Measurements from ENCODE around the gene TOX2.

The TOX2 gene

GRCh38 chr20:43955750-43956191 is 41.1 kb downstream of the TOX2 start:
- no peak for DNase-seq

GRCh38 chr20:43957392-43957791 is 42.7 kb downstream of the TOX2 start:
- DNase-seq, result no peak

- DNase-seq, result no peak
These were observed 44.0 kb downstream of the TOX2 start for GRCh38 chr20:43958626-43959025.

- no peak for DNase-seq
These were observed 44.6 kb downstream of the TOX2 start for GRCh38 chr20:43959079-43959919.

GRCh38 chr20:43959920-43960227 is 45.2 kb downstream of the TOX2 start:
- no peak for DNase-seq

- no peak for DNase-seq
These were observed 45.6 kb downstream of the TOX2 start for GRCh38 chr20:43960231-43960630.

- DNase-seq, result no peak
These were observed 46.5 kb downstream of the TOX2 start for GRCh38 chr20:43961116-43961515.

GRCh38 chr20:43961541-43962471 is 47.2 kb downstream of the TOX2 start:
- DNase-seq, result no peak

- DNase-seq, result no peak
These were observed 47.9 kb downstream of the TOX2 start for GRCh38 chr20:43962530-43962929.

- no peak for DNase-seq
These were observed 48.6 kb downstream of the TOX2 start for GRCh38 chr20:43963233-43963632.

- peak in 2 of 56 donors; percentile 14 to 19 for DNase-seq
These were observed 49.5 kb downstream of the TOX2 start for GRCh38 chr20:43963872-43964791.

- DNase-seq, result no peak
These were observed 53.8 kb downstream of the TOX2 start for GRCh38 chr20:43968341-43969000.

GRCh38 chr20:43969028-43969447 is 54.4 kb downstream of the TOX2 start:
- DNase-seq, result no peak

GRCh38 chr20:43969501-43970182 is 55.0 kb downstream of the TOX2 start:
- peak in 1 of 56 donors; percentile 16 for DNase-seq

- no peak for DNase-seq
These were observed 56.6 kb downstream of the TOX2 start for GRCh38 chr20:43971267-43971666.

- no peak for DNase-seq
These were observed 57.4 kb downstream of the TOX2 start for GRCh38 chr20:43972051-43972450.

- no peak for DNase-seq
These were observed 58.0 kb downstream of the TOX2 start for GRCh38 chr20:43972692-43973091.

GRCh38 chr20:43973231-43973630 is 58.6 kb downstream of the TOX2 start:
- peak in 6 of 56 donors; percentile 8 to 45 (median 16) for DNase-seq

- no peak for DNase-seq
These were observed 59.2 kb downstream of the TOX2 start for GRCh38 chr20:43973671-43974450.

Measured in nucleus accumbens (tissue), 56 donors.